WI38 (cell line): Measurements from ENCODE around the gene LTK.

Experiments used
- H3K4me3 ChIP-seq: 2 replicates; pipeline ENCODE4 v1.5.1; 2011; ENCODE audit warnings: low read depth, mild to moderate bottlenecking, control low read depth, low read length
- TF ChIP-seq, protein P1 (sequence below): IDR thresholded peaks from 2 replicates; pipeline ENCODE4 v1.5.1; 2012; ENCODE audit warnings: low read depth, mild to moderate bottlenecking, control low read depth, low read length

The LTK gene

DNA sequence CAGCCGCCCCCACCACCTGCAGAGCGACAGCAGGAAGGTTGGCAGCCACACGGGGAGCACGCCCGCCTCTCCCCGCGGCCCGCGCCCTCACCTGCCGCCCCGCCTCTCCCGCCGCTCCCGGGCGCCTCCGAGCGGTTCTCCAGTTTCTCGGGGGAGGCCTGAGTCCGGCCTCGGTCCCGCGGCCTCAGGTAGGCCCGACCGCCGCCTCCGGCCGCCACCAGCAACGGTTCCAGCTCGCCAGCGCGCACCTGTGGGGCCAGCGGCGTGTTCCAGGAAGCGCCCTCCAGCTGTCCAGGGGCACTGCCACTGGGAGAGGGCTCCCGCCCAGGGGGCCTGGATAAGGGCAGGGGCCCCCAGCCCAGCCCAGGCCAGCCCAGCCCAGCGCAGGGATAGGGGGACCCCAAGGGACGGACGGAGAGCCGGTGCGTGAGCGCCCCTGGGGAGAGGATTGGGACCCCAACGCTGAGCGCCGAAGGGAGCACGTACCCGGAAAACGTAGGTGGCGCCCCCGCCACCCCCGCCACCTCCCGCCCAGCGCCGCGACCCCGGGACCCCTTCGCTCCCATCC lies 2.2 kb downstream of the LTK start:
- H3K4me3 ChIP-seq, result no peak overlapping the region
- TF ChIP-seq, protein P1, sequence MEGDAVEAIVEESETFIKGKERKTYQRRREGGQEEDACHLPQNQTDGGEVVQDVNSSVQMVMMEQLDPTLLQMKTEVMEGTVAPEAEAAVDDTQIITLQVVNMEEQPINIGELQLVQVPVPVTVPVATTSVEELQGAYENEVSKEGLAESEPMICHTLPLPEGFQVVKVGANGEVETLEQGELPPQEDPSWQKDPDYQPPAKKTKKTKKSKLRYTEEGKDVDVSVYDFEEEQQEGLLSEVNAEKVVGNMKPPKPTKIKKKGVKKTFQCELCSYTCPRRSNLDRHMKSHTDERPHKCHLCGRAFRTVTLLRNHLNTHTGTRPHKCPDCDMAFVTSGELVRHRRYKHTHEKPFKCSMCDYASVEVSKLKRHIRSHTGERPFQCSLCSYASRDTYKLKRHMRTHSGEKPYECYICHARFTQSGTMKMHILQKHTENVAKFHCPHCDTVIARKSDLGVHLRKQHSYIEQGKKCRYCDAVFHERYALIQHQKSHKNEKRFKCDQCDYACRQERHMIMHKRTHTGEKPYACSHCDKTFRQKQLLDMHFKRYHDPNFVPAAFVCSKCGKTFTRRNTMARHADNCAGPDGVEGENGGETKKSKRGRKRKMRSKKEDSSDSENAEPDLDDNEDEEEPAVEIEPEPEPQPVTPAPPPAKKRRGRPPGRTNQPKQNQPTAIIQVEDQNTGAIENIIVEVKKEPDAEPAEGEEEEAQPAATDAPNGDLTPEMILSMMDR, result no peak

DNA sequence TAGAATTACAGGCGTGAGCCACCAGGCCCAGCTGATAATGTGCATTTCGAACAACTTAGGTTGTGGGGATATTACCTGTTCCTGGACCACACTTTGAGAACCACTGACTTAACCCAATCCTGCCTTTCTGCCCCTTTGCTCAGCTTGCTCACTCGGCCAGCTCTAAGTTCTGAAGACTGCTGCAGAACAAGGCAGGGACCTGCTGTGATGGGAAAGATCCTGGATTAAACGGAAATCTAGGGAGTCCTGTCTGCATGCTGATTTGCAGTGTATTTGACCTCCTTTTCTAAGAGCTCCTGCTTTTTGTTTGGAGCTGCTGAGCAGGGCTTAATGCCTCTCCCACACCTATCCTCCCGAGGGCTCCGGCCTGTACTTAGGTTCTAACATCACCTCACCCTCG lies 2.9 kb downstream of the LTK start:
- TF ChIP-seq, protein P1, result no peak
- no peak overlapping the region for H3K4me3 ChIP-seq

DNA sequence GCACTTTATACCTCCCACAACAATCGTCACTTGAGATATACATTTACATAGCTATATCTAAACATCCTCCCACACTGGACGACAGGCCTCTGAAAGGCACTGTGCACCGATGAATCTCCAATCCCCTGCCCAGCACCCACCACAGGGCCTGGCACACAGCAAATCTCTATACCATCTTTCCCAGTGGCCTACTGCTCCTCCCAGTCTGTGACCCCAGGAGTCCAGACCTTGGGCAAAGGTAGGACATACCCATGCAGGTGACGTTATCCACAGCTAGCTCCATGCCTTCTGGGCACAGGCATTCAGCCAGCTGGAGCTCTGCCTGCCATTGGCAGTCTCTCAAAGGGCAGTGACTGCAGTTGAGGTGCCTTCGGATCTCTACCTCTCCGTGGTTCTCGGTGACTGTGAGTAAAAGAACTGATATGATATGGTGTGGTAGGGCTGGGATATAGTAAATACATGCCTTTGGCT lies 5.8 kb downstream of the LTK start:
- TF ChIP-seq, protein P1, result no peak
- no peak overlapping the region for H3K4me3 ChIP-seq

DNA sequence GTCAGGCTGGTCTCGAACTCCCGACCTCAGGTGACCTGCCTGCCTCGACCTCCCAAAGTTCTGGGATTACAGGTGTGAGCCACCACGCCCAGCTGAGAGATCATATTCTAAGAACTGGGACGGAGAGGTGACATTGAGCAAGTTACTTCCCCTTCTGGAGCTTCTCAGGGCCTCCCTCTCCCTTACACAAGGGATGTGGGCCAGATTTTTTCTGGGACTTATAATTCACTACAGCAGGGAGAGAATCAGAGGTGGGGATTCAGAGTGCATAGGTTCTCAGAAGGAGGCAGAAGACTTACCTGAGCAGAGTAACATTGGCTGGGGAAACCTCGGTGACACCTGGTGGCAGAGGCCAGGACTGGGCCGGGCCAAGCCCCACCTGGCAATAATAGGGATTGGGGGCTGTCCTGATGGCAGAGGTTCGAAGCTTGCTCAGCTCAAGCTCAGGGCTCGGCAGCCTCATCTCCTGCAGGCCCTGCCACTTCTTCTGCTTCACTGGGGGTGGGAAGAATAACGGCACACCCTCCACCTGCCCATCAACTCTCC lies 6.8 kb downstream of the LTK start:
- H3K4me3 ChIP-seq, result no peak overlapping the region
- TF ChIP-seq, protein P1, result no peak

DNA sequence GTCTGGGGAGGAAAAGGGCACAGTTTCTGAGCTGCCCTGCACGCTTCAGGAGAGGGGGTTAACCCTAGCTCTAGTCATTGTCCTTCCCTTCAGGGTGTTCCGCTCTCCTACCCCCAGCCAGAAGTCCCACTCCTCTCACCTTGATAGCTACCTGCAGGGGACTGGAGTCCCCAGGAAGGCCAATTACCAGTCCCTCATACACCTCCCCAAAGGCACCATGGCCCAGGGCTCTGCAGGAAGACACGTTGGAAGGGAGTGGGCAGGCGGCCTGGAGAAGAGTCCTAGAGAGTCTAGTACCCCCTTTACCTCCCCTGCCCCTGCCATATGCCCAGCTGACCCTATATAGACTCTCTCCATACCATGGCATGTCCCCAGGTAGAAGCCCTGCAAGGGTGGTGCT lies 7.9 kb downstream of the LTK start:
- no peak overlapping the region for H3K4me3 ChIP-seq
- TF ChIP-seq, protein P1, result no peak

DNA sequence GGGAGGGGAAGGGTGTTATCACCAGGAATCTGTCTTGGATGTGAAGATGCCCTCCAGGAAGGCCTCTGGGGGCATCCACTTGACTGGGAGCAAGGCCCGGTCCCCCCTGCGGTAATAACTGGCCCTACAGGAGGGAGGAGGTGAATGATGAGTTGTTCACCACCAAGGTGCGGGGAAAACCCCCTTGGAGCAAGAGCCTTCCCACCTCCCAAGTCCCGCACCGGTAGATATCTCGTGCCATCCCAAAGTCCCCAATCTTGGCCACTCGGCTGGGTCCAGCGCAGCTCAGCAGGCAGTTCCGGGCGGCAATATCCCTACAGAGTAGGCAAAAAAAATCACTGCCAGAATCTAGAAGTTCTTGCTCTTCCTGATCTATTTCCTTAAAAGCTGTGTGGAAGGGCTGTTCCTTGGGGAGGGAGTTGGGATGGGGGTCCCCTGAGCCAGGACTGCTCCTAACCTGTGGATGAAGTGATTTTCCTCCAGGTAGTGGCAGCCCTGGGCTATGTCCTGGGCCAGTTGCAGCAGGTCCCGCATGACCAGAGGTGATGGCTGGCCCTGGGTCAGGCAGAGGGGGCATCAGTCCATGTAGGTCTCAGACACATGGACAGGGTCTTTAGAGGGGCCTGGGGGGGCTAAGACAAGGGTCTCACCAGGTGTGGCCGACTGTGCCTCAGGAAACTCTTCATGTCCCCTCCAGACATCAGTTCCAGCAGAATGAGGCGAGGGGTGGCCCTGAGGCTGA lies 8.7 kb downstream of the LTK start:
- TF ChIP-seq, protein P1, result no peak
- no peak overlapping the region for H3K4me3 ChIP-seq

DNA sequence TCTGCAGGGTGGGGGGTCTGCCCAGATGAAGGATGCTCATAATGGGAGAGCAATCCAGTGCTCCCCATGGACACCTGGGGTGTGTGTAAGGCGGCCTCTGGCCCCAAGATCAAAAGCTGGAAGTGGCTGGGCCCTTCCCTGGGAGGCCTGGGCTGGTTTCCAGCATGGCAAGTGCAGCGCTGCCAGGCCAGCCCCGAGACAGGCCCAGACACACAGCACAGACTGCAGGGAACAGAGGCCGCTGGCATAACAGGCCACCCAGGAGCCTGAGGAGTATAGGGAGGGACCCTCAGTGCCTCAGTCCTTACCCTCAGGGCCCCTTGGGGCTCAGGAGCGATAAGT lies 10.0 kb downstream of the LTK start:
- H3K4me3 ChIP-seq, result no peak overlapping the region
- TF ChIP-seq, protein P1, result no peak
